MM.1S (cell line): ENCODE data around the gene RAG2.

Experiments
- CTCF ChIP-seq: fragments of 300-600 bp; sonication (generic); IDR thresholded peaks from 2 replicates; pipeline ENCODE4 v1.5.1; 2016; ENCODE audit warnings: antibody characterized with exemption, low read length, mixed read lengths
- EZH2 ChIP-seq: fragments of 300-600 bp; sonication (generic); optimal IDR thresholded peaks from 2 replicates; pipeline ENCODE3; 2017; ENCODE audit warnings: low read depth, mild to moderate bottlenecking, antibody characterized with exemption, low read length, mixed read lengths

DNA sequence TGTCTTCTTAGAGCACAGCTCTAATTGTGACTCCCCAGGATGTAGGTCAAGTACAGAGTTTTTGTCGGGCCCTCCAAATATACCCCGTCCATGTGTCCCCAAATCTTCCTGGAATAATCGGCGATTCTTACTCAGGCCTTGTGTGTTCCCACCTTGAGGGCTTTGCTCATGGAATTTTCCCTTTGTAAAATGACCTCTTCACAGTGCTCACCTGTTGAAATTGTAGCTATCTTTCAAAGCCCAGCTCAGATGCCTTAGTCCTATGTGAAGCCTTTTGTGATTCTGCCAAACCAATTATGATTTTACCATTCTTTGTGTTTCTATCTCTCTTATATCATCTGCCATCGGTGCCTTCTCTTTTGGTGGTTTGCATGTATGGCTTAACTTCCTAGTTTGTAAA lies 30.1 kb upstream of the RAG2 start:
- TF ChIP-seq EZH2 (no peak), CTCF (no peak)
